Glutamatergic neuron (in vitro differentiated cells): Measurements from ENCODE around the gene KRTAP5-1. TPM values are rescaled to one million over a fixed set of nuclear protein-coding genes. Genes with fewer than 3 reads are reported as not detected.

Experiments used
- DNase-seq: peaks from one replicate; pipeline ENCODE4 v3.0.0; 2022
- H3K27ac Mint-ChIP-seq: one replicate; pipeline ENCODE4 v1.8.0; 2020; ENCODE audit warnings: mild to moderate bottlenecking, mixed read lengths, inconsistent platforms; ENCODE audit not compliant: unreplicated experiment
- H3K27me3 Mint-ChIP-seq: one replicate; pipeline ENCODE4 v1.8.0; 2020; ENCODE audit warnings: mild to moderate bottlenecking, moderate library complexity, mixed read lengths, inconsistent platforms; ENCODE audit not compliant: unreplicated experiment
- H3K36me3 Mint-ChIP-seq: one replicate; pipeline ENCODE4 v1.8.0; 2020; ENCODE audit warnings: mild to moderate bottlenecking, mixed read lengths, inconsistent platforms; ENCODE audit not compliant: unreplicated experiment
- H3K4me1 Mint-ChIP-seq: one replicate; pipeline ENCODE4 v1.8.0; 2020; ENCODE audit warnings: mild to moderate bottlenecking, low read depth, mixed read lengths, inconsistent platforms; ENCODE audit not compliant: unreplicated experiment
- H3K4me3 Mint-ChIP-seq: one replicate; pipeline ENCODE4 v1.8.0; 2020; ENCODE audit warnings: mild to moderate bottlenecking, mixed read lengths, inconsistent platforms; ENCODE audit not compliant: unreplicated experiment
- H3K9me3 Mint-ChIP-seq: one replicate; pipeline ENCODE4 v1.8.0; 2020; ENCODE audit warnings: mild to moderate bottlenecking, moderate library complexity, mixed read lengths, inconsistent platforms; ENCODE audit not compliant: unreplicated experiment
- CTCF ChIP-seq: fragments of 200-600 bp; sonication (generic); IDR thresholded peaks from one replicate; pipeline ENCODE4 v1.5.0; 2021; ENCODE audit not compliant: partially characterized antibody, unreplicated experiment
- total RNA-seq: library from RNA; stranded (reverse); fragmentation: NEBNext Ultra II Directional; extraction: Animal tissue kit (Norgen Biotek cat#: 25700); gene quantifications from one replicate; pipeline ENCODE4 v1.2.1, GENCODE V29; 2021; ENCODE audit not compliant: unreplicated experiment

Gene KRTAP5-1
- total RNA-seq, 1 donor from 2014 or later: not detected

- no peak for DNase-seq
- Mint-ChIP-seq H3K9me3 (peaks cover 18% of the 10 kb centered on the region), H3K27me3 (peaks cover 34% of the 10 kb centered on the region), H3K36me3 (peaks cover 4% of the 10 kb centered on the region), H3K4me1 (peaks cover 16% of the 10 kb centered on the region), H3K4me3 (no peak overlapping the region), H3K27ac (no peak overlapping the region)
- no peak for TF ChIP-seq CTCF
These were observed 13.3 kb downstream of the KRTAP5-1 start for GRCh38 chr11:1571760-1572196.

DNA sequence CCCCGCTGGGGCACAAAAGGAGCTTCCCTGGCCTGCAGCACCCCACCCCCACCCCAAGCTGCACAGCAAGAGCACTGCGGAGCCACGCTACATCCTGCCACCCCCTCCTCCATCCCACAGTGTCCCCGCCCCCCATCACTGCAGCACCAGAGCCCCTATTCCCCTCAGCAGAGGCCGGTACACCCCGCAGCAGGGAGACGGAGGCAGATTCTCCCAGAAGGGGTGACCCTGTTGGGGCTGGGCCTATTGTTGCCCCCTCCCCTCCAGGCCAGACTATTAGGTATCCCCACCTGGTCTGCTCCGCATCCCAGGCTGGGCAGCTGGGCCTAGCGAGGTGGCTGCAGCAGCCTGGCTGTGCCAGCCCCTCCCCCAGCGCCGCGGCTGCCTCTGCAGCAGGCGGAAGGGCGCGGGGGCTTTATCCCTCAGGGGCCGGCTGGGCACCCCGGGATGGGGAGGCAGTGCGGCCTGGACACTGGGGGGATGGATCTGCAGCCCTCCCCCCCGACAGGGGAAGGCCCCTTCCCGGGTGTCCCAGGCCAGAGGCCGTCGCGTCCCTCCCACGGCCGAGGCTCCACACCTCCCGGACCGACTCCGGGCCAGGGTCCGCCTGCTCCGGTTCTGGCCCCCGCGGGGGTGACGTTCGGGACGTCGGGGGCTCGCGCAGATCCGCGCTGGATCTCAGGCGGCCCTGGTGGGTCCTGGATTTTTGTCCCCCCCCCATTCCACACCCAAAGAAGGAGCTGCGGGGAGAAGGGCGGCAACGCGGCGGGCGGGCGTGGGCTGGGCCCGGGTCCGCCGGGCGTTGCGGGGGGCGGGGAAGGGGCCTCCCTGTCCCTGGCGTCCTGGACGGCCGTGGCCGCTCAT lies 14.0 kb downstream of the KRTAP5-1 start:
- DNase-seq: peak; percentile 64
- no peak for TF ChIP-seq CTCF
- H3K9me3 Mint-ChIP-seq: peaks cover 20% of the 10 kb centered on the region
- peaks cover 17% of the 10 kb centered on the region for H3K4me1 Mint-ChIP-seq
- peaks cover 34% of the 10 kb centered on the region for H3K27me3 Mint-ChIP-seq
- no peaks in the 10 kb centered on the region for H3K36me3 Mint-ChIP-seq
- peak overlapping the region; percentile 84 for H3K4me3 Mint-ChIP-seq
- H3K27ac Mint-ChIP-seq: peak overlapping the region; percentile 72

DNA sequence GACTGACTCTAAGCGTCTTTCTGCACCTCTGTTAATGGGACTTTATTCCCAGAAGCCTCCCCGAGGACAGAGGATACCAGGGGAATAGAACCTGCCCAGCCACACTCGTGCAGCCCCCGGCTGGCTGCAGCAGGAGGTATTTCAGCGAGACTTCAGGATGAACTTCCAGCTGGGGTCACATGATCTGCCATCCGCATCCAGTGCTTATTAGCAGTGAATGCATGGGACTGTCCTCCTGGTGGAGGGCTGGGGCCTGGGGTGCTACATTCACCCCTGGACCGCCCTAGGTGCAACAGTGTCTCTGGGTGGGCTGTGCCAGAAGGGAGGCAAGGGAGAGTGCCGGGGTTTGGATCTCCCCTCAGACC lies 14.6 kb downstream of the KRTAP5-1 start:
- peaks cover 18% of the 10 kb centered on the region for H3K4me1 Mint-ChIP-seq
- no peak for TF ChIP-seq CTCF
- peaks cover 21% of the 10 kb centered on the region for H3K9me3 Mint-ChIP-seq
- H3K27me3 Mint-ChIP-seq: peaks cover 34% of the 10 kb centered on the region
- peak overlapping the region; percentile 84 for H3K4me3 Mint-ChIP-seq
- DNase-seq: no peak
- peak overlapping the region; percentile 72 for H3K27ac Mint-ChIP-seq
- no peaks in the 10 kb centered on the region for H3K36me3 Mint-ChIP-seq

DNA sequence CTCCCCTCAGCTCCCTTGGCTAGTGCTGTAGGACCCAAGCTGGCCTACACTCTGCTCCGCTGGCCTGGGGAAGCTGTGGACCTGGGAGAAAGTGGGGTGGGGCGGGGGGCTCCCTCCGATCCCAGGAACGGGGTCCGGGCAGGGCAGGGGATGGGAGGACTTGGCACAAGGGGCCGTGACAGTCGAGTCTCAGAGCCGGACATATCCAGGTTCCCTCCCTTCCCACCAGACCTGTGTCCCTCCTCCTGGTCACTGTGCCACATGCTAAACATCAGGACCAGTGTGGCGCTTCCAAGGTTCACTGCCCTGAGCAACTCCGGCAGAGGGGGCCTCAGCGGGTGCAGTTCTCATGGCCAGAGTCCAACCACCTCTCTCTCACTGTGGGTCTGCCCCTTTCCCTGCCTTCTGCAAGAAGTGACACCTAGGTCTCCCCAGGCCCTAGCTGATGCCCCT lies 15.1 kb downstream of the KRTAP5-1 start:
- H3K27me3 Mint-ChIP-seq: peaks cover 32% of the 10 kb centered on the region
- H3K4me1 Mint-ChIP-seq: peaks cover 20% of the 10 kb centered on the region
- H3K36me3 Mint-ChIP-seq: no peaks in the 10 kb centered on the region
- peaks cover 21% of the 10 kb centered on the region for H3K9me3 Mint-ChIP-seq
- no peak for TF ChIP-seq CTCF
- peak overlapping the region; percentile 84 for H3K4me3 Mint-ChIP-seq
- DNase-seq: peak; percentile 22
- H3K27ac Mint-ChIP-seq: peak overlapping the region; percentile 55

GRCh38 chr11:1569251-1569780 lies 15.8 kb downstream of the KRTAP5-1 start:
- H3K4me1 Mint-ChIP-seq: peaks cover 21% of the 10 kb centered on the region
- peak; percentile 45 for DNase-seq
- H3K27ac Mint-ChIP-seq: peak overlapping the region; percentile 33
- H3K27me3 Mint-ChIP-seq: peaks cover 30% of the 10 kb centered on the region
- H3K36me3 Mint-ChIP-seq: no peaks in the 10 kb centered on the region
- no peak for TF ChIP-seq CTCF
- peaks cover 20% of the 10 kb centered on the region for H3K9me3 Mint-ChIP-seq
- H3K4me3 Mint-ChIP-seq: peak overlapping the region; percentile 84
